ENCODE measurements around the gene PKN3. TPM values are rescaled to one million over a fixed set of nuclear protein-coding genes. Genes with fewer than 3 reads are reported as not detected.
A peak's percentile ranks its signal among the peaks of the same experiment; 100 is the strongest.

Gene PKN3
- total RNA-seq, 1 donor from 2014 or later: 11.1 TPM

DNA sequence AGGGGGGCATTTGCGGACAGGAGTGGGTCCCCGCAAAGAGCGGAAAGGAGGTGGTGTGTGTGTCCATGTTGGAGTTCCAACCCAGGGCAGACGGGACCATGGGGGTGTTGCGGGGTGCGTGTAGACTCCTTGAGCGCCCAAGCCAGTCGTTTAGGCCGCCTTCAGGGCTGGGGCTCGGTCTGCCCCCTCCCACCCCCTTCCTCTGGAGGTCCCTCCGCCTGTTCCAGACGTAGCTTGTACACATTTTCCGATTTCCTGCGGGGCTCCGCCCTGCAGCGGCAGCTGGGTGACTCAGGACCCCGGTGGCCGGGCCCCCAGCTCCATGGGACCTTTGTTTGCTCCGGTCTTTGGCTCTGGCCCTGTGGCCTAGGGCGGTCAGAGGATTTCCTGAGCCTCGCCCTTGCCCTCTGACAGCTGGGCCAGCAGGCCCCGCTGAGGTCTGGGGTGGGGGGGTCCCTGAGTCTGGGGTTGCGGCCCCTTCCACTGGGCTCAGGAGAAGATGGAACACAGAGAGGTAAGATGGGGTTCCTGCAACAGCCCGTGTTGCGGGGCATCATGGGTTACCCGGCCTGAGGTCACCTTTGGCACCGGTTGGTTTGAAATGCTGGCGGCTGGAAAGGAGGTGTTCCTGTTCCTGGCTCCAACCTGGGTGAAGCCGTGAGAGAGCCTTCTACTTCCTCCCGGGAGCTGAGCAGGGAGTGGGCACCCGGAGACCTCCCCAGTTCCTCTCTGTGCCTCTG lies 1.5 kb downstream of the PKN3 start:
- TF ChIP-seq CTCF (IDR thresholded peaks at IDR 0.05): no peak
- Histone ChIP-seq H3K4me3 (peak overlapping the region; percentile 79), H3K9me3 (no peaks in the 10 kb centered on the region), H3K4me1 (peaks cover 12% of the 10 kb centered on the region), H3K36me3 (peaks cover 12% of the 10 kb centered on the region), H3K27ac (peak overlapping the region; percentile 83), H3K27me3 (ENCODE audit: low read depth) (no peaks in the 10 kb centered on the region)
- intact Hi-C loops (cut with DNase I): no loop called here
- peak; percentile 58 for DNase-seq
- peak; percentile 1 to 16 for ATAC-seq

GRCh38 chr9:128704356-128704670 lies 2.0 kb downstream of the PKN3 start:
- Histone ChIP-seq H3K36me3 (peaks cover 12% of the 10 kb centered on the region), H3K4me1 (peaks cover 12% of the 10 kb centered on the region), H3K9me3 (no peaks in the 10 kb centered on the region), H3K27ac (peak overlapping the region; percentile 83), H3K27me3 (ENCODE audit: low read depth) (no peaks in the 10 kb centered on the region), H3K4me3 (peak overlapping the region; percentile 79)
- ATAC-seq (no peak), DNase-seq (no peak)
- TF ChIP-seq CTCF (IDR thresholded peaks at IDR 0.05): no peak
- intact Hi-C loops (cut with DNase I): no loop called here

- H3K27ac ChIP-seq: no peak overlapping the region
- ATAC-seq (no peak), DNase-seq (peak; percentile 35)
Measured at GRCh38 chr9:128705051-128705965, 3.0 kb downstream of the PKN3 start.

GRCh38 chr9:128706045-128706444 lies 3.7 kb downstream of the PKN3 start:
- intact Hi-C loops (cut with DNase I): no loop called here
- DNase-seq: peak; percentile 8
- TF ChIP-seq CTCF (IDR thresholded peaks at IDR 0.05): no peak

More at GRCh38 chr9:128705051-128705965, 3.0 kb downstream of the PKN3 start:
- intact Hi-C loops (cut with DNase I): no loop called here
- no peak for TF ChIP-seq CTCF (IDR thresholded peaks at IDR 0.05)
- no peak overlapping the region for H3K4me3 ChIP-seq
- peaks cover 12% of the 10 kb centered on the region for H3K4me1 ChIP-seq
- H3K9me3 ChIP-seq: no peaks in the 10 kb centered on the region
- no peaks in the 10 kb centered on the region for H3K27me3 ChIP-seq (ENCODE audit: low read depth)
- peaks cover 12% of the 10 kb centered on the region for H3K36me3 ChIP-seq

GRCh38 chr9:128706671-128707381 lies 4.5 kb downstream of the PKN3 start:
- Histone ChIP-seq H3K27me3 (ENCODE audit: low read depth) (no peaks in the 10 kb centered on the region), H3K27ac (no peak overlapping the region), H3K4me1 (peaks cover 8% of the 10 kb centered on the region), H3K4me3 (no peak overlapping the region), H3K36me3 (peaks cover 12% of the 10 kb centered on the region), H3K9me3 (no peaks in the 10 kb centered on the region)
- ATAC-seq: no peak
- intact Hi-C loops (cut with DNase I): no loop called here
- no peak for TF ChIP-seq CTCF (IDR thresholded peaks at IDR 0.05)
- peak; percentile 44 for DNase-seq

More at GRCh38 chr9:128706045-128706444, 3.7 kb downstream of the PKN3 start:
- Histone ChIP-seq H3K27ac (no peak overlapping the region), H3K4me3 (no peak overlapping the region), H3K9me3 (no peaks in the 10 kb centered on the region), H3K27me3 (ENCODE audit: low read depth) (no peaks in the 10 kb centered on the region), H3K4me1 (peaks cover 12% of the 10 kb centered on the region), H3K36me3 (peaks cover 12% of the 10 kb centered on the region)
- no peak for ATAC-seq
